ENCODE results near the gene AGAP1.

Gene AGAP1

DNA sequence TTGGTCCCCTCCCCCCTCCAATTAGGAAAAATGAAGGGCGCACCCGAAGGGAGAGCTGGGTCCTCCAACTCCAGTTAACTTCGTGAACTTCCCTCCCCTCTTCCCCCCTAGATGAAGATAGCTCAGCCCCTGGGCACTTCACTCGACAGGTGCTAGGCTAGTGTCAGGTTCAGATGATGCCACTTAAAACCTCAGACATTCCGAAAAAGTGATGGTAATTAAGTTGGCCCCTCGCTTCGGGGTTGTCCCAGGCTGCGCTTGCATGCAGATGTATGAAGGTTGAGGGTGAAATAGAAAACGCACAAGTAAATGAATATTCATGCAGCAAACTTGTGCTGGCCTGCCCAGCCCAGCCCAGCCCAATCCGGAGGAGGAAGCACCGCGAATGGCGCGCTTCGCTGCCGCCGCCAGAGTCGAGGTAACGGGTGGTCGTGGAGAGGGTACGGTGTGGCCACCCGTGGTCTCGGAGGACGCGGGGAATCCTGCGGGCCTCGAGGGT lies 677.4 kb downstream of the AGAP1 start:
- no peak for DNase-seq (ENCODE audit: low read depth in 2 of 2)

DNA sequence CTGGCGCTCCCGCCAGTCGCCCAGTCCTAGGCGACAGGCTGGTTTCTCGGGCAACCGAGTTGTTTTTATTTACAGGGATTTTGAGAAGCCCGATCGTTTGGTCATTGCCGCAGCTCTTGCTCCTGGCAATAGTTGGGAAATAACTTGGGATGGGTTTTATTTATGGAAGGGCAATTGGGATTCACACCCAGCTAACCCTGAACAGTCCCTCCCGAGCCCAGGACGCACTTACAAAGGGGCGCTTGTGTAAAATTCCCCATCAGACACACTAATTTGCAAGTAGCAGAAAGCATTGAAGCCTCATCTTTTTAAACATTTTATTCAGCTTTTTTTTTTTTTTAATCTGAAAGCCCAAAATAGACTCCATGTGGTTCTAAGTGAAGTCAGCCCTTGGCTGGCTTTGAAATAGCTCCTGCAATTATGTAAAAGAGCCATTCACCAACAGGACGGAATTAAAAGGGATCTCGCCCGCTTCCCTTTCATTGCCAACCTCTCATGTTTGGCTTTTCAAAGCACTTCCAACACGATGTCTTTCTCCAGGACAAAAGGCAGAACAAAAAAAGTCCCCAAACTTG lies 677.9 kb downstream of the AGAP1 start:
- no peak for DNase-seq (ENCODE audit: low read depth in 2 of 2)

DNA sequence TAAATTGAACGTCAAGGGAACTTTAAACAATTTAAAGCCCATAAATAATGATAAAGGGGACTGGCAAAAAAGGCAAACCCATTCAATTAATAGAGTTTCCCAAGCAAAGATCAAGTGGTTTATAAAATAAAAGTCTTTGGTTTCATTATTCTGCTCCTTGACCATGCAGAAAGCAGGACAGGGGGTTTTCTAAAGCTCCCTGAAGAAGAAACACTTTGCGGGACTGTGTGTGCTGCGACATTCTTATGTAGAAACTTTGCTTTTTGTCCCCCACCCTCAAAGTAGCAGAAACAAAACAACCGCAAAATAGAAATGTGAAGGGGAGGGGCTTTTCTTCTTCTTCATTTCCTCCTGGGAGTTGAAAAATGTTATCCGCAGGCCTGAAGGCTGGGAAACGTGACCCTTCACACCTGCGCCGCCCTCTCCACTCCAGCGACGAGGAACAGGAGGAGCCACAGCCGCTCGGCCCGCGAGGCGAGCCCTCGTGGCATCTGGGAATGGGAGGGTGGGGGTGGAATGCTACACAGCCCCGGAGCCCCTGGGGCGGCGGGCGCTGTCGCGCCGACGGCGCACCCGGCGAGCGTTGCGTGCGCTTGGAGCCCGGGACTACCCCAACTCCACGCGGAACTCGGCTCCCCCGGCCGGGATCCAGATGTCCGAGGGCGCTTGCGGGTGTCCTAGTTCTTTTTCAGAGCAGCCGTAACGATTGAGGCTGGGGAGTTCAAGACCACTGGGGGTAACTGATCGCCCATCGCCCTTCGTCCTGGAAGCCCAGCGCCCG lies 678.6 kb downstream of the AGAP1 start:
- no peak for DNase-seq (ENCODE audit: low read depth in 2 of 2)

DNA sequence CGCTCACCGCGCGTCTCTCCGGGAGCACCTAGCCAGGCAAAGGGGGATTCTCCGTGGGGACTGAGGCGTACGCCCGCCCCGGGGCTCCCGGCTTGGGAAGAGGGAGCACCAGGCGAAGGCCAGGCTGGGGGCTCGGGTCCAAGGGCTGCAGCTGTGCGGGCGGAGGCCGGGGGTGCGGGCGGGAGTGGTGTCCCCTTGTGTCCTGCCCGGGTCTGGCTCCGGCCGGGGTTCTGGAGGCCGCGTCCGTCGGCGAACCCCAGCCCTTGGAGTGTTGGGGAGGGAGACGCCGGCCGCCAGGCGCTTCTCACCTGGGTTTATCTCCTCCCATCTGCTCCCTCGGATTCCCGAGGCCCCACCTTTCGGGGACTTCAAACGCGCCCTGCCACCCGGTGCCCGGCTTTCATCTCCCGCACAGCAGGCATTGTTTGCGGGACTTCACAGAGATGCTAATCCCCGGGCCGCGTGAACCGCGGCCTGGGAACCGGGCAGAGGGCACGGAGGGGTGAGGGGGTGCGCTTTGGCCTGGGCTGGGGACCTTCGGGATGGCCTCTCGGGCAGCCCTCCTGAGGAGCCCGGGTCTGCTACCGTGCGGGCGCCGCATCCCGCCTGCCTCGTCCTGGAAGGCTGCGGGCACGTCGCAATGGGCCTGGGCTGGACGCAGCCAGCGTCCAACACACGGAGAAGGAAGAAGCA lies 679.3 kb downstream of the AGAP1 start:
- DNase-seq (ENCODE audit: low read depth in 2 of 2) = no peak

GRCh38 chr2:236173729-236174607 lies 680.1 kb downstream of the AGAP1 start:
- no peak for DNase-seq (ENCODE audit: low read depth in 2 of 2)

GRCh38 chr2:236175548-236176150 lies 681.8 kb downstream of the AGAP1 start:
- DNase-seq (ENCODE audit: low read depth in 2 of 2) = no peak

DNA sequence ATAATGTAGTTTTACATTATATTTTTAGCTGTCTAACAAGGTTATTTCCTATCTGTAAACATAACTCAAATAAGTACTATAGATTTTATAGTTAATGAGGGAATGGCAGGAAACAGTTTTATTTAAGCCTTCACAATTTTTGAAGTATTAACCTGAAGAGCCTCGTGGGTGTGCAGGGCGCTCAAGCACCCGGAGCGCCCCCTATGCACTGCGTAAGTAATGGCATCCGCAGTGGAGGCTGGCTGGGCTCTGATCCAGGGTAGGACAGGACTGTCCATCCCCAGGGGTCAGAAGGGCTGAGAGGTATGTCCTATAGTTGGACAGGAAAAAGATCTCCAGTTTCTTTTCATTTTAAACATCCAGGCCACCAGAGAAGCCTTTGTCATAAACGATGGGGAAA lies 682.6 kb downstream of the AGAP1 start:
- no peak for DNase-seq (ENCODE audit: low read depth in 2 of 2)

DNA sequence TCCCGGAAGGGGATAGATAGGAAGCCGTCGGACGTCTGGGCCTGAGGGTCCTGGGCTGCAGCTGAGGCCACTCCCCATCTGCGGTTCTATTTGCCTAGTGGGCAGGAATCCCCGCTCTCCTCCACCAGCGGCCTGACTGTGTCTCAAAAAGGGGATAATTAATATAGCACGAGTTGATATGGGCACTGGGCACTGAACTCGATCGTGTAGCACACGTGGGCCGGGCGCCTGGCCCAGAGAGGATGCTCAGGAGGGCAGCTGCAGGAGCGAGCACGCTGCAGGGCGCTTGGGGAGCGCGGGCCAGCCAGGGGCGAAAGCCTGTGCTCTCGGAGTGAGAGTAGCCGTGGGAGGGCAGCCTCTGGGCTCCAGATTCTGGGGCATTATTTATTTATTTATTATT lies 683.1 kb downstream of the AGAP1 start:
- no peak for DNase-seq (ENCODE audit: low read depth in 2 of 2)

DNA sequence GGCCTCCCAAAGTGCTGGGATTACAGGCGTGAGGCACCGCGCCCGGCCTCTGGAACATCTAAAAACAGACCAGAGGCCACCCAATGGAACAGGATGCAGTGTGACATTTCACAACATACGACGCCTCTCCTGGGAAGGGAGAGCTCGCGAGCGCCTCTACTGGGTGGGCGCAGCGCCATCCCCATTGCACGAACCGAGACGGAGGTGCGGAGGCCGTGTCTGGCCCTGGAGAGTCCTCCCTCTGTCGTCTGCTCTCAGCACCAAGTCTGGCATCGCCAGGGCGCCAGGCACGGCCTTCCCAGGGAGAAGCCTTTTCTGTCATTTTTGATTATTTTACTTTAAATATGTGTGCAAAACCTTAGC lies 683.7 kb downstream of the AGAP1 start:
- DNase-seq (ENCODE audit: low read depth in 2 of 2) = no peak

DNA sequence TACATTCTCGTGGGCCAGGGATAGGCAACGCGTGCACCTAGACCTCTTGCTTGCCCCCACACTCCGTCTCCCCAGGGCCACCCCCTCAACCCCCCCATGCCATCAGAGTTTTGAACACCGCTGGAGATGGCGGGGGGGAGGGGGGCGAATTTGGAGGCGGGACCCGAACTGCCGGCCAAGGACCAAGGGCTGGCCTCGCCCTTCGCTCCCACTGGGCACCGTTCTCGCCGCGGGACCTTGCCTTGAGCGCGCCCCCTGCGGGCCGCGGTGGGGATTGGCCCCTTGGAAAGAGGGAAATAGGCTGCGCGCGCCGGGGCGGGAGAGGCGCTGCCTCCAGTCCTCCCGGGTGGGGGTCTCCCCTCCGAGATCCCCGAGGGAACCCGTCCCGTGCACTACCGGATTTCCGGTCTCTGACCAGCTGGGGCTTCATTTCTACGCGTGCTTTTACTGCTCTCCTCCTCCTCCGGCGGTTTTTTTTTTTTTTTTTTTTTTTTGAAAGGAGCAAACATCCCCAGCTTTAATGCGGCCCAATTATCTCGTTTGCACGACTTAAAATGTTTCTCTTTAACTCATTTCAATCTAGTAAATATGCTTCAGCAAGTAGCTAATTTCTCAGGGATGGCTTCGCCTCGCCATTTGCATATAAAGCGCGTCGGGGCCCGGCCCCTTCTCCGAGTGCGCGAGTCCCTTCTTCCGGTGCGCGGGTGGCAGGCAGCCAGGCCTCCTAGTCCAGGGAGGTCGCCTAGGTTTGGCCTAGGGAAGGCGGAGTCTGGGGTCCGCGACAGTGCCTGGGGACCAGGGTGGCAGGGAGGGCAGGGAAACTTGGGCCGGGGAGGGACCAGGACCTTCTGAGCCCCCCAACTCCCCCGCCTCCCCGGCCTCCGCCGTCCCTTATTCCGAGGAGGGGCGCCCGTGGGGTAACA lies 684.4 kb downstream of the AGAP1 start:
- peak; percentile 3 to 24 for DNase-seq (ENCODE audit: low read depth in 2 of 2)

DNA sequence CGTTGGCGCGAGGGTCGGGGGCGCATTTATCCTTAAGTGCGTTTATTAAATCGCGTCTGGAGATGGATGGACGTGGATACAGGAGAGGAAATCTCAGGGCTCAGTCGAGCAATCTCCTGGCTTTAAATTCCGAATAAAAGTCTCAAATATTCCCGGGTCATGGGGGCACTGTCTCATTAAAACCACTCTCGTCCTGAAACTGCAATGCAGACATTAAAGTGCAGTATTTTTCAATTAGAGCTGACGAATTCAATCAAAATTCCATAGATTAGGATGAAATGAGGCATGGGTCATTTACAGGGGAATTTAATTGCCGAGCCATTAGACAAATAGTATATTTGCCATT lies 685.0 kb downstream of the AGAP1 start:
- no peak for DNase-seq (ENCODE audit: low read depth in 2 of 2)

- no peak for DNase-seq (ENCODE audit: low read depth in 2 of 2)
These were observed 685.6 kb downstream of the AGAP1 start for GRCh38 chr2:236179236-236180075.

DNA sequence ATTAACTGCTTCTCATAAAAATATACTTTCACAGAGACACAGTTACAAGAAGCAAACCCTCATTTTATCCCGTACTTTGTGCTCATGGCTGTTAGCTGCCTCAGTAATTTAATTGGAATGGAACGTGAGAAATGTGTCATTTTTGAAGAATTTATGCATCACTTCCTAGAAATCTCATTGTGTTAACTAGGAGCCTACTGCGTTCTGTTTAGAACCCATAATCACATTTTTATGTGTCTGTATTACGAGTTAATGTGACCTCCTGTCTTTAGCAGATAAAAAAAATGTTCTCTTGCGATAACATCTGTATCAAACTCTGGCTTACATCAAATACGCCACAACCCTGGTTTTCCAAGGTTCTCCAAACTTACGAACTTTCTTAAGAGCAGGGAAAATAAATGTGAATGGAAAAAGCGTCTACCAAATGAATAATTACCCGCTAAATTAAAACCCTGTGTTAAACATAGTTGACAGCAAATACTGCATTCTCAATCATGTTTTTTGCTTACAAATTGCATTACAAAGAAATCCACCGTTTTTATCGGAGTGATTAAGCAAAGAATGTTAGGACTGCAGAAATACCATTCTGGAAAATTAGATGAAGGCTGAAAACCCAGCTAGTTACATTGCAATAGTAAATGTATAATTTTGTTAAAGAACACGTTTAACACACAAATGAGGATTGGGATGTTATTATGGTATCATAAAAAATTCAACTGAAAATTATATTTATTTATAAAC lies 686.4 kb downstream of the AGAP1 start:
- no peak for DNase-seq (ENCODE audit: low read depth in 2 of 2)

GRCh38 chr2:236180831-236181453 lies 687.1 kb downstream of the AGAP1 start:
- peak in 1 of 2 donors; percentile 25 for DNase-seq (ENCODE audit: low read depth in 2 of 2)

Measured in stimulated activated CD4-positive, alpha-beta T cell treated with anti-CD3 and anti-CD28 coated beads, Interleukin-1b, Interleukin-23, amount 100 ng/mL, for 4 hours (primary cell).